Measurements from ENCODE around the gene PCDHGA5. TPM values are rescaled to one million over a fixed set of nuclear protein-coding genes. Genes with fewer than 3 reads are reported as not detected.
"Not testable (repeated sequence)": the region's sequence is repeated elsewhere in the genome, so short reads cannot be mapped to it uniquely, and the experiment has no call there.

PCDHGA5 gene
- total RNA-seq, 2 donors from 2014 or later, result 4.0 to 5.0 TPM

DNA sequence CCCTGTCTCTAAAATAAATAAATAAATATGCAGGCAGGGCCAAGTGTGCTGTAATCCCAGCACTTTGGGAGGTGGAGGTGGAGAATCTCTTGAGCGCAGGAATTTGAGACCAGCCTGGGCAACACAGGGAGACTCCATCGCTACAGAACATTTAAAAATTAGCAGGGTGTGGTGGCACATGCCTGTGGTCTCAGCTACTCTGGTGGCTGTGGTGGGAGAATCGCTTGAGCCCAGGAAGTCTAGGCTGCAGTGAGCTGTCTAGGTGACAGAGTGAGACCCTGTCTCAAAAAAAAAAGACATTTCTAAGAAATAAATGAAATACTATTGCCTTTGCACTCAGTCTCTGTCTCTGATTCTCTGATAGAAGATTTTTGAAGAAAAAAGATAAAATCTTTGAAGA lies 47.6 kb downstream of the PCDHGA5 start:
- TF ChIP-seq CTCF (IDR thresholded peaks at IDR 0.05), result no peak
- Histone ChIP-seq H3K4me3 (no peak overlapping the region), H3K9me3 (peaks cover 30 to 94% of the 10 kb centered on the region in 2 donors), H3K4me1 (peaks cover 0 to 7% of the 10 kb centered on the region in 2 donors), H3K27me3 (no peaks in the 10 kb centered on the region), H3K27ac (no peak overlapping the region), H3K36me3 (no peaks in the 10 kb centered on the region)
- no peak for DNase-seq (ENCODE audit: low spot score)

DNA sequence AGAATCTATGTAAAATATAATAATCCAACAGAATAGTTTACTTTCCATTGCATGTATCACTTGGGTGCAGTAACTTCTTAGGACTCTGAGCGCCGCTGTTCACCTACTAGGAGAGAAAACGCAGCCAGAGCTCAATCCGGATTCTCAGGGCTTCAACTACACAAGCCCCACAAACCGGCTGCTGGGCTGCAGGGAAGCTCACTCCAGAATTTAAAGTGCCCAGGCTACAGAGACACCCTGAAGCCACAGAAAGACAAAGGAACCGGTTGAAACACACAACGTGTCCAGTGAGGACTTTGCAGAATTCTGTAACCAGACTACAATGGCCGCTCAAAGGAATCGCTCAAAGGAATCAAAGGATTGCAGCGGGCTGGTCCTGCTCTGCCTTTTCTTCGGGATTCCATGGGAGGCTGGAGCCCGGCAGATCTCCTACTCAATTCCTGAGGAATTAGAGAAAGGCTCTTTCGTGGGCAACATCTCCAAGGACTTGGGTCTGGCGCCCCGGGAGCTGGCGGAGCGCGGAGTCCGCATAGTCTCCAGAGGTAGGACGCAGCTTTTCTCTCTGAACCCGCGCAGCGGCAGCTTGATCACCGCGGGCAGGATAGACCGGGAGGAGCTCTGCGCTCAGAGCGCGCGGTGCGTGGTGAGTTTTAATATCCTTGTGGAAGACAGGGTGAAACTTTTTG lies 49.0 kb downstream of the PCDHGA5 start, which contains the start of gene PCDHGA10:
PCDHGA10 (plus strand) TSS at position 134 of the 686 bp plus-strand sequence; CDS start at position 323, 189 bp downstream.
- DNase-seq (ENCODE audit: low spot score), result no peak
- peaks cover 0 to 8% of the 10 kb centered on the region in 2 donors for H3K4me1 ChIP-seq
- no peak within 1 kb of the TSS for H3K27ac ChIP-seq
- H3K4me3 ChIP-seq, result peak within 1 kb of the TSS; percentile 22 to 33
- peaks cover 25 to 84% of the 10 kb centered on the region in 2 donors for H3K9me3 ChIP-seq
- no peaks in the 10 kb centered on the region for H3K36me3 ChIP-seq
- peak; percentile 40 to 62 for TF ChIP-seq CTCF (IDR thresholded peaks at IDR 0.05)
- no peaks in the 10 kb centered on the region for H3K27me3 ChIP-seq

DNA sequence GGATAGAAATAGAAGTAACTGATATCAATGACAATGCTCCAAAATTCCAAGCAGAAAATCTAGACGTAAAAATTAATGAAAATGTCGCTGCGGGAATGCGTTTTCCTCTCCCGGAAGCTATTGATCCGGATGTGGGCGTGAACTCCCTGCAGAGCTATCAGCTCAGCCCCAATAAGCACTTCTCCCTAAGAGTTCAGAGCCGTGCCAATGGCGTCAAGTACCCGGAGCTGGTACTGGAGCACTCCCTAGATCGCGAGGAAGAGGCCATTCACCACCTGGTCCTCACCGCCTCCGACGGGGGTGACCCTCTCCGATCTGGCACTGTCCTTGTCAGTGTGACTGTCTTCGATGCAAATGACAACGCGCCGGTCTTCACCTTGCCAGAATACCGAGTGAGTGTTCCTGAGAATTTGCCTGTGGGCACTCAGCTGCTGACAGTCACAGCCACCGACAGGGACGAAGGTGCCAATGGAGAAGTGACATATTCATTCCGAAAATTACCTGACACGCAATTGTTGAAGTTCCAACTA lies 49.6 kb downstream of the PCDHGA5 start:
- no peak overlapping the region for H3K27ac ChIP-seq

GRCh38 chr5:141414548-141415274 lies 50.7 kb downstream of the PCDHGA5 start:
- H3K4me1 ChIP-seq, result peaks cover 0 to 18% of the 10 kb centered on the region in 2 donors
- H3K9me3 ChIP-seq, result peaks cover 31 to 84% of the 10 kb centered on the region in 2 donors
- not testable (repeated sequence) for DNase-seq (ENCODE audit: low spot score); H3K27me3 ChIP-seq; H3K27ac ChIP-seq; H3K4me3 ChIP-seq; H3K36me3 ChIP-seq

More for the DNA sequence above, 49.6 kb downstream of the PCDHGA5 start:
- no peak for DNase-seq (ENCODE audit: low spot score)
- H3K4me1 ChIP-seq, result peaks cover 0 to 12% of the 10 kb centered on the region in 2 donors
- no peaks in the 10 kb centered on the region for H3K27me3 ChIP-seq
- peaks cover 30 to 84% of the 10 kb centered on the region in 2 donors for H3K9me3 ChIP-seq
- no peak for TF ChIP-seq CTCF (IDR thresholded peaks at IDR 0.05)
- H3K36me3 ChIP-seq, result no peaks in the 10 kb centered on the region
- peak overlapping the region; percentile 22 to 33 for H3K4me3 ChIP-seq

DNA sequence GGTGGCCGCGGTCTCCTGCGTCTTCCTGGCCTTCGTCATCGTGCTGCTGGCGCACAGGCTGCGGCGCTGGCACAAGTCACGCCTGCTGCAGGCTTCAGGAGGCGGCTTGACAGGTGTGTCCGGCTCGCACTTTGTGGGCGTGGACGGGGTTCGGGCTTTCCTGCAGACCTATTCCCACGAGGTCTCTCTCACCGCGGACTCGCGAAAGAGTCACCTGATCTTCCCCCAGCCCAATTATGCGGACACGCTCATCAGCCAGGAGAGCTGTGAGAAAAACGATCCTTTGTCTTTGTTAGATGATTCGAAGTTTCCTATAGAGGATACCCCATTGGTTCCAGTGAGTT lies 51.3 kb downstream of the PCDHGA5 start:
- not testable (repeated sequence) for DNase-seq (ENCODE audit: low spot score); H3K4me3 ChIP-seq; H3K36me3 ChIP-seq; H3K27me3 ChIP-seq; H3K27ac ChIP-seq
- peaks cover 27 to 84% of the 10 kb centered on the region in 2 donors for H3K9me3 ChIP-seq
- peaks cover 0 to 13% of the 10 kb centered on the region in 2 donors for H3K4me1 ChIP-seq

Other genes with a start within 250 kb of the PCDHGA5 start
- gene PCDHB4, start 242.3 kb upstream of the PCDHGA5 start, total RNA-seq, result 1 to 10 TPM; 1.6 to 2.6 TPM
- 1 to 10 TPM; 3.8 to 4.3 TPM for gene PCDHB5, start 229.0 kb upstream of the PCDHGA5 start, total RNA-seq
- gene PCDHB6, start 214.1 kb upstream of the PCDHGA5 start, total RNA-seq, result under 1 TPM; 0.12 to 0.33 TPM
- gene PCDHB7, start 191.5 kb upstream of the PCDHGA5 start, total RNA-seq, result 1 to 10 TPM; 1.0 to 1.4 TPM
- 1 to 10 TPM in 1 of 2 donors, under 1 TPM in 1; 0.90 to 1.7 TPM for gene PCDHB8, start 186.4 kb upstream of the PCDHGA5 start, total RNA-seq
- gene PCDHB16, start 181.8 kb upstream of the PCDHGA5 start, total RNA-seq, result 1 to 10 TPM; 5.3 TPM
- gene PCDHB9, start 177.0 kb upstream of the PCDHGA5 start, total RNA-seq, result 1 to 10 TPM; 1.7 to 2.5 TPM
- gene PCDHB10, start 171.8 kb upstream of the PCDHGA5 start, total RNA-seq, result 1 to 10 TPM; 2.0 to 2.5 TPM
- gene PCDHB11, start 164.5 kb upstream of the PCDHGA5 start, total RNA-seq, result 1 to 10 TPM; 1.8 to 2.4 TPM
- gene PCDHB12, start 155.4 kb upstream of the PCDHGA5 start, total RNA-seq, result 1 to 10 TPM; 1.8 to 2.3 TPM
- 1 to 10 TPM; 4.2 to 5.0 TPM for gene PCDHB13, start 150.2 kb upstream of the PCDHGA5 start, total RNA-seq
- gene PCDHB14, start 140.8 kb upstream of the PCDHGA5 start, total RNA-seq, result 1 to 10 TPM; 4.3 to 5.1 TPM
- gene PCDHB15, start 118.8 kb upstream of the PCDHGA5 start, total RNA-seq, result 1 to 10 TPM; 3.2 to 5.3 TPM
- not detected for gene SLC25A2, start 60.1 kb upstream of the PCDHGA5 start, total RNA-seq
- gene TAF7, start 43.4 kb upstream of the PCDHGA5 start, total RNA-seq, result 10 to 100 TPM; 73.9 to 82.6 TPM
- gene PCDHGA1, start 33.6 kb upstream of the PCDHGA5 start, total RNA-seq, result 1 to 10 TPM; 1.4 to 2.0 TPM
- 1 to 10 TPM; 7.5 to 7.7 TPM for gene PCDHGA2, start 25.4 kb upstream of the PCDHGA5 start, total RNA-seq
- gene PCDHGA3, start 20.3 kb upstream of the PCDHGA5 start, total RNA-seq, result 1 to 10 TPM; 7.0 to 8.9 TPM
- 1 to 10 TPM; 2.4 to 3.3 TPM for gene PCDHGB1, start 14.1 kb upstream of the PCDHGA5 start, total RNA-seq
- 1 to 10 TPM; 4.4 to 5.7 TPM for gene PCDHGA4, start 9.1 kb upstream of the PCDHGA5 start, total RNA-seq
- 1 to 10 TPM; 5.2 to 6.7 TPM for gene PCDHGB2, start 4.2 kb upstream of the PCDHGA5 start, total RNA-seq
- gene PCDHGB3, start 6.1 kb downstream of the PCDHGA5 start, total RNA-seq, result 1 to 10 TPM; 5.4 to 7.2 TPM
- gene PCDHGA6, start 9.7 kb downstream of the PCDHGA5 start, total RNA-seq, result 1 to 10 TPM; 4.7 to 5.3 TPM
- 1 to 10 TPM; 4.9 to 6.1 TPM for gene PCDHGA7, start 18.6 kb downstream of the PCDHGA5 start, total RNA-seq
- gene PCDHGB4, start 23.5 kb downstream of the PCDHGA5 start, total RNA-seq, result 1 to 10 TPM; 6.3 to 6.4 TPM
- gene PCDHGA8, start 28.5 kb downstream of the PCDHGA5 start, total RNA-seq, result 1 to 10 TPM; 5.0 to 5.7 TPM
- 1 to 10 TPM; 9.7 TPM for gene PCDHGB5, start 33.8 kb downstream of the PCDHGA5 start, total RNA-seq
- gene PCDHGA9, start 38.6 kb downstream of the PCDHGA5 start, total RNA-seq, result 1 to 10 TPM; 3.7 to 5.2 TPM
- 1 to 10 TPM; 5.0 to 7.1 TPM for gene PCDHGB6, start 43.9 kb downstream of the PCDHGA5 start, total RNA-seq
- gene PCDHGA10, start 48.8 kb downstream of the PCDHGA5 start, total RNA-seq, result 1 to 10 TPM; 3.1 to 4.8 TPM
- 10 to 100 TPM in 1 of 2 donors, 1 to 10 TPM in 1; 6.0 to 10.5 TPM for gene PCDHGB7, start 53.5 kb downstream of the PCDHGA5 start, total RNA-seq
- gene PCDHGA11, start 56.9 kb downstream of the PCDHGA5 start, total RNA-seq, result 1 to 10 TPM; 3.0 to 4.5 TPM
- gene PCDHGA12, start 66.3 kb downstream of the PCDHGA5 start, total RNA-seq, result 1 to 10 TPM; 6.2 to 7.7 TPM
- 10 to 100 TPM; 24.1 to 38.3 TPM for gene PCDHGC3, start 111.8 kb downstream of the PCDHGA5 start, total RNA-seq
- gene PCDHGC4, start 120.9 kb downstream of the PCDHGA5 start, total RNA-seq, result 1 to 10 TPM; 1.5 to 1.7 TPM
- gene PCDHGC5, start 124.9 kb downstream of the PCDHGA5 start, total RNA-seq, result 1 to 10 TPM; 1.4 to 1.7 TPM

Data from right atrium auricular region (tissue), 2 donors.